MCF 10A (cell line): Measurements from ENCODE around the gene LBHD2. TPM values are rescaled to one million over a fixed set of nuclear protein-coding genes. Genes with fewer than 3 reads are reported as not detected.
A peak's percentile ranks its signal among the peaks of the same experiment; 100 is the strongest.

ENCODE experiments used
- BruUV-seq: library from RNA; stranded (reverse); fragments of 400-500 nt; replicated peaks from 2 replicates; lab custom pipeline; 2021; lab: Mats Ljungman, UMichigan
- CTCF ChIA-PET: fragments of 300-600 bp; sonication (Branson Sonifier 250); formaldehyde crosslinking; extraction: SDS; loops from one replicate; lab custom pipeline; 2021; ENCODE audit warnings: antibody characterized with exemption, inconsistent platforms; lab: Yijun Ruan, JAX
- POLR2A ChIA-PET: fragments of 300-600, 350-650 bp; sonication (Branson Sonifier 250); formaldehyde crosslinking; extraction: SDS; loops from one replicate; lab custom pipeline; 2020; ENCODE audit warnings: antibody characterized with exemption, inconsistent platforms; lab: Yijun Ruan, JAX
- DNase-seq: peaks from one replicate; pipeline ENCODE4 v3.0.0-alpha.2; 2018; ENCODE audit not compliant: unreplicated experiment
- H3K27ac Mint-ChIP-seq: one replicate; pipeline ENCODE4 v1.8.0; 2022; ENCODE audit warnings: mild to moderate bottlenecking, low read depth, mixed read lengths; ENCODE audit not compliant: unreplicated experiment
- H3K27me3 Mint-ChIP-seq: one replicate; pipeline ENCODE4 v1.8.0; 2022; ENCODE audit warnings: mixed read lengths; ENCODE audit not compliant: insufficient read depth, unreplicated experiment
- H3K36me3 Mint-ChIP-seq: one replicate; pipeline ENCODE4 v1.8.0; 2022; ENCODE audit warnings: mild to moderate bottlenecking, moderate library complexity, mixed read lengths; ENCODE audit not compliant: insufficient read depth, unreplicated experiment
- H3K4me1 Mint-ChIP-seq: one replicate; pipeline ENCODE4 v1.8.0; 2022; ENCODE audit warnings: mixed read lengths; ENCODE audit not compliant: insufficient read depth, unreplicated experiment
- H3K4me3 Mint-ChIP-seq: one replicate; pipeline ENCODE4 v1.8.0; 2022; ENCODE audit warnings: mild to moderate bottlenecking, moderate library complexity, mixed read lengths; ENCODE audit not compliant: unreplicated experiment
- H3K9me3 Mint-ChIP-seq: one replicate; pipeline ENCODE4 v1.8.0; 2022; ENCODE audit warnings: mixed read lengths; ENCODE audit not compliant: unreplicated experiment
- CTCF ChIP-seq: fragments of 200-600 bp; IDR thresholded peaks from one replicate; pipeline ENCODE4 v1.8.0; 2022; ENCODE audit warnings: antibody characterized with exemption, mild to moderate bottlenecking; ENCODE audit not compliant: unreplicated experiment
- intact Hi-C: fragments of 100-400 bp; cut with micrococcal nuclease; formaldehyde crosslinking; loops from 2 replicates; pipeline ENCODE4 v1.14.1; 2022
- total RNA-seq: library from RNA; stranded (reverse); gene quantifications from 2 replicates; pipeline ENCODE4 v1.2.3, GENCODE V29; 2022

The LBHD2 gene
- total RNA-seq, 1 experiment from 2014 or later: not detected

- ChIA-PET CTCF (interaction anchor here (0.6 to 7.3 kb wide), 4 partner anchors 8 to 163 kb away, joined by 3 to 50 read pairs (median 6); no protein-coding TSS in a partner anchor), POLR2A (interaction anchor here (0.6 to 2.0 kb wide), 7 partner anchors 8 to 206 kb away, joined by 3 to 10 read pairs (median 5); no protein-coding TSS in a partner anchor)
- intact Hi-C loops: no loop called here
- no TSS peak for BruUV-seq
- H3K27me3 Mint-ChIP-seq: no peaks in the 10 kb centered on the region
- H3K4me3 Mint-ChIP-seq: peak overlapping the region; percentile 37
- H3K4me1 Mint-ChIP-seq: peaks cover 45% of the 10 kb centered on the region
- H3K27ac Mint-ChIP-seq: peak overlapping the region; percentile 11
- H3K9me3 Mint-ChIP-seq: no peaks in the 10 kb centered on the region
- DNase-seq: no peak
- no peaks in the 10 kb centered on the region for H3K36me3 Mint-ChIP-seq
- TF ChIP-seq CTCF: no peak
Measured at GRCh38 chr14:103129301-103130016, 45.4 kb downstream of the LBHD2 start.

- H3K27ac Mint-ChIP-seq: peak overlapping the region; percentile 49
- H3K9me3 Mint-ChIP-seq: no peaks in the 10 kb centered on the region
- no peaks in the 10 kb centered on the region for H3K27me3 Mint-ChIP-seq
- POLR2A ChIA-PET: interaction anchor here (0.6 to 1.6 kb wide), 5 partner anchors 13 to 152 kb away, joined by 3 to 6 read pairs (median 5); no protein-coding TSS in a partner anchor
- H3K36me3 Mint-ChIP-seq: no peaks in the 10 kb centered on the region
- peaks cover 45% of the 10 kb centered on the region for H3K4me1 Mint-ChIP-seq
- CTCF ChIA-PET: interaction anchor here (0.6 to 7.3 kb wide), 3 partner anchors 25 to 422 kb away, joined by 3 to 50 read pairs (median 9); no protein-coding TSS in a partner anchor
- intact Hi-C loops: no loop called here
- no TSS peak for BruUV-seq
- DNase-seq: no peak
- no peak for TF ChIP-seq CTCF
- peak overlapping the region; percentile 37 for H3K4me3 Mint-ChIP-seq
Measured at GRCh38 chr14:103130017-103130764, 46.2 kb downstream of the LBHD2 start.

GRCh38 chr14:103130965-103131364, 47.0 kb downstream of the LBHD2 start:
- H3K4me3 Mint-ChIP-seq: no peak overlapping the region

More at GRCh38 chr14:103130965-103131364, 47.0 kb downstream of the LBHD2 start:
- no TSS peak for BruUV-seq
- TF ChIP-seq CTCF: no peak
- POLR2A ChIA-PET: interaction anchor here (0.7 to 1.6 kb wide), 4 partner anchors 12 to 151 kb away, joined by 3 to 6 read pairs (median 5); no protein-coding TSS in a partner anchor
- intact Hi-C loops: no loop called here
- peaks cover 45% of the 10 kb centered on the region for H3K4me1 Mint-ChIP-seq
- CTCF ChIA-PET: interaction anchor here (0.5 to 7.3 kb wide), 4 partner anchors 26 to 693 kb away, joined by 3 to 50 read pairs (median 6); no protein-coding TSS in a partner anchor
- no peaks in the 10 kb centered on the region for H3K9me3 Mint-ChIP-seq
- H3K27me3 Mint-ChIP-seq: no peaks in the 10 kb centered on the region
- peaks cover 5% of the 10 kb centered on the region for H3K36me3 Mint-ChIP-seq
- DNase-seq: peak; percentile 90
- peak overlapping the region; percentile 49 for H3K27ac Mint-ChIP-seq
